AG08396 (cell line): ENCODE results near the gene VAPA.

ENCODE experiments used
- DNase-seq: peaks from one replicate; pipeline ENCODE4 v3.0.0; 2012; ENCODE audit warnings: low spot score, mixed read lengths

Gene VAPA

DNA sequence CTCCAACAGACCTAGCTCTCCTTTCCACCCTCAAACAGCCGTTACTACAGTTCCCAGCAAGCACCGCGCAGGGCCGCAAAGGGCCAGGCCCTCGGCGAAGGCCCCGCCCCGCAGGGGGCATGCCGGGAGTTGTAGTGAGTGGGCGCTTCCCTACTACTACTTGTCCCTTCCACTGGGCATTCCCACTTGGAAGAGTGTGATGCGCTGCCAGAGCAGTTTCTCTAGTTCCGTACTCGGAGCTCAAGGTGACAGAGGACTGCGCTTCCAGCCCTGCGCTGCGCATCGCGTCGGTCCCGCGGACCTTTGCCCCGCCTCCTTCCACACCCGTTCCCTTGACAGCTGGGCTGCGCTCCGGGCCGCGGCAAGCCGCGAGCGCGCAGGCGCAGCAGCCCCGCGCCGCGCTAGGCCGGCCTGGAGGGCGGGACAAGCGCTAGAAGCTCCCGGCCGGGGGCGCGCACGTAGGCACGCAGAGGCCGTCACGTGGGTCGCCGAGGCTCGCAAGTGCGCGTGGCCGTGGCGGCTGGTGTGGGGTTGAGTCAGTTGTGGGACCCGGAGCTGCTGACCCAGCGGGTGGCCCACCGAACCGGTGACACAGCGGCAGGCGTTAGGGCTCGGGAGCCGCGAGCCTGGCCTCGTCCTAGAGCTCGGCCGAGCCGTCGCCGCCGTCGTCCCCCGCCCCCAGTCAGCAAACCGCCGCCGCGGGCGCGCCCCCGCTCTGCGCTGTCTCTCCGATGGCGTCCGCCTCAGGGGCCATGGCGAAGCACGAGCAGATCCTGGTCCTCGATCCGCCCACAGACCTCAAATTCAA lies at the start of gene VAPA:
Gene VAPA, plus strand, starts transcription at position 491 of the 808 bp plus-strand sequence. Its CDS starts 241 bp downstream, at position 732.
- DNase-seq, result peak; percentile 98

DNA sequence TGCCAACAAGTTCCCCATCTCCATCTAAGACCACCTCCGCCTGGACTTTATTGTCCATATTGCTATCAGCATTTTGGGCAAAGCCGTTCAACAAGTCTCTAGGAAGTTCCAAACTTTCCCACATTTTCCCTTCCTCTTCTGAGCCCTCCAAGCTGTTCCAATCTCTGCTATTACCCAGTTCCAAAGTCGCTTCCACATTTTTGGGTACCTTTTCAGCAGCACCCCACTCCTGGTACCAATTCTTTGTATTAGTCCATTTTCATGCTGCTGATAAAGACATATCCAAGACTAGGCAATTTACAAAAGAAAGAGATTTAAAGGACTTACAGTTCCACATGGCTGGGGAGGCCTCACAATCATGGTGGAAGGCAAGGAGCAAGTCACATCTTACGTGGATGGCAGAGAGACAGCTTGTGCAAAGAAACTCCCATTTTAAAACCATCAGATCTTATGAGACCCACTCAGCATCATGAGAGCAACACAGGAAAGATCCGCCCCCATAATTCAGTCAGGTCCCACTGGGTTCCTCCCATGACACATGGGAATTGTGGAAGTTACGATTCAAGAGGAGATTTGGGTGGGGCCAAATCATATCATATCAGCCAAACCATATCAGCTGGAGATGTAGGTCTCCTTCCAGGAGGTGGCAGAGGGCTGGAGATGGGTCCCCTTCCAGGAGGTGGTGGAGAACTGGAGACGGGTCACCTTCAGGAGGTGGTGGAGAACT lies 47.9 kb upstream of the VAPA start:
- DNase-seq, result no peak

GRCh38 chr18:9866627-9867026 lies 47.2 kb upstream of the VAPA start:
- no peak for DNase-seq

- no peak for DNase-seq
Measured at GRCh38 chr18:9867071-9867594, 46.7 kb upstream of the VAPA start.

- no peak for DNase-seq
Measured at GRCh38 chr18:9868857-9869714, 44.7 kb upstream of the VAPA start.

GRCh38 chr18:9869715-9870430 lies 43.9 kb upstream of the VAPA start:
- DNase-seq, result peak; percentile 61

- DNase-seq, result no peak
Measured at GRCh38 chr18:9870431-9871008, 43.3 kb upstream of the VAPA start.

GRCh38 chr18:9871244-9871746 lies 42.5 kb upstream of the VAPA start:
- DNase-seq, result no peak

- no peak for DNase-seq
Measured at GRCh38 chr18:9872823-9873222, 41.0 kb upstream of the VAPA start.

GRCh38 chr18:9874728-9875127 lies 39.1 kb upstream of the VAPA start:
- DNase-seq, result no peak

DNA sequence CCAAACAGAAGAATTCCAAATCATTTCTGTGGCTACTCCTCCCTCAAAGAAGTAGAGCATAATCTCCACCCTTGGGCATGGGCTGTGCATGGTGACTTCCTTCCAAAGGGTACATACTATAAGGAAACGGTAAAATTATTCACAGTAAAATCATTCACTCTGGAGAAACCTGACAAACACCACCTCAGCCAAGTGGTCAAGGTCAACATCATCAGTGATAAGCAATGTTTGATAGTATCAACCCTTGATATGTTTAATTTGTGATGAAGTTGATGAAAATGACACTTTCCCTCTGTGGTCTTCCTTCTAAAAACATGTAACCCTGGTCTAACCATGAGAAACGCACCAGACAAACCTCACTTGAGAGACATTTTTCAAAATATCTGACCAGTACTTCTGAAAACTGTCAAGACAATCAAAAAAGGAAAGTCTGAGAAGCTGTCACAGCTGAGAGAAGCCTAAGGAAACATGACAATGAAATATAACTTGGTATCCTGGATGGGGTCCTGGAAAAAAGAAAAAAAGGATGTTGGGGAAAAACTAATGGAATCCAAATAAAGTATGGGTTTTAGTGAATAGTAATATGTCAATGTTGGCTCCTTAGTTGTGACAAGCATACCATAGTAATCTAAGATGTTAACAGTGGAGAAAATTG lies 37.5 kb upstream of the VAPA start:
- DNase-seq, result no peak

GRCh38 chr18:9876867-9877654 lies 36.8 kb upstream of the VAPA start:
- peak; percentile 57 for DNase-seq

DNA sequence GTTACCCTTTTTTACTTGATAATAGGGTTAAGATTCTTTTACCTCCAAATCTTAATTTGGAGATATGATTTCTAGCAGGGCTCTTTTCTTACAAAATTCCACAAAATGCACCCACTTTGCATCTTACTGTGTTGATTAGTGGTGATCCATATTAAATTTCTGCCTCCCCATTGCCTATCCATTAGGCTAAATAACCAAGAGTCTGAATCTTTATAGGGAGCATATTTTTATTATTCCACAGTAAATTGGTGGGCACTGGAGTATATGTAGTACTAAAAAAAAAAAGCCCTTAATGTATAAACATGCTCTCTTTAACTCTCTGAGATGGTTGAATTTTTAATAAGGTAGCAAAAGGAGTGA lies 36.2 kb upstream of the VAPA start:
- no peak for DNase-seq

DNA sequence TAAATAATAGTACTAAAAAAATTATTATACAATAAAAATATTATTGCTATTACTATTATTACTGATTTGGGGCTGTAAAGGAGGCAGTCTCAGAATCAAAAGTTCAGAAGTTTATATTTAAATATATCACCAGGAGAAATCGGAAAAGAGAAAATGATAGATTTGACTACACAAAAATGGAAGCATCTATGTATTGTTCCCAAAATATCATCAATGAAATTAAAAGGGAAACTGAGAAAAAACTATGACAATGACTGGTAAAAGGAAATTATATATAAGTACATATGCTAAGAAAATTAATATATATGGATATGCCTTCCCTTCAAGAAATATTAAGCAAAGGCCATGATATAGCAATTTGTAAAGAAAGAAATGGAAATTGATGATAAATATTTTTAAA lies 35.7 kb upstream of the VAPA start:
- no peak for DNase-seq

DNA sequence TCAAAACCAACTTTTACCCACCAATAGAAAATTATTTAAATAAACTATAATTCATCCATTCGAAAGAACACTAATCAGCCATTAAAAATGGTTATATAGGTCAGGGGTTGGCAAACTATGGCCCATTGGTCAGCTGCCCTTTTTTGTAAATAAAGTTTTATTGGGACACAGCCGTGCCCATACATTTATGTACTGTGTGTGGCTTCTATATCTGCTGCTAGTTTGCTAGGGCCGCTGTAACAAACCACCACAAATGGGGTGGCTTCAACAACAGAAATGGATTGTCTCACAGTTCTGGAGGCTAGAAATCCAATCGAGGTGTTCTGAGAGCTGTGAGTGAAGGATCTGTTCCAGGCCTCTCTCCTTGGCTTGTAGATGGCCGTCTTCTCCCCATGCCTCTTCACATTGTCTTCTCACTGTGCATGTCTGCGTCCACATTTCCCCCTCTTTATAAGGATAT lies 35.0 kb upstream of the VAPA start:
- DNase-seq, result no peak

GRCh38 chr18:9884090-9884489 lies 29.7 kb upstream of the VAPA start:
- no peak for DNase-seq

- no peak for DNase-seq
Measured at GRCh38 chr18:9884532-9885140, 29.2 kb upstream of the VAPA start.

DNA sequence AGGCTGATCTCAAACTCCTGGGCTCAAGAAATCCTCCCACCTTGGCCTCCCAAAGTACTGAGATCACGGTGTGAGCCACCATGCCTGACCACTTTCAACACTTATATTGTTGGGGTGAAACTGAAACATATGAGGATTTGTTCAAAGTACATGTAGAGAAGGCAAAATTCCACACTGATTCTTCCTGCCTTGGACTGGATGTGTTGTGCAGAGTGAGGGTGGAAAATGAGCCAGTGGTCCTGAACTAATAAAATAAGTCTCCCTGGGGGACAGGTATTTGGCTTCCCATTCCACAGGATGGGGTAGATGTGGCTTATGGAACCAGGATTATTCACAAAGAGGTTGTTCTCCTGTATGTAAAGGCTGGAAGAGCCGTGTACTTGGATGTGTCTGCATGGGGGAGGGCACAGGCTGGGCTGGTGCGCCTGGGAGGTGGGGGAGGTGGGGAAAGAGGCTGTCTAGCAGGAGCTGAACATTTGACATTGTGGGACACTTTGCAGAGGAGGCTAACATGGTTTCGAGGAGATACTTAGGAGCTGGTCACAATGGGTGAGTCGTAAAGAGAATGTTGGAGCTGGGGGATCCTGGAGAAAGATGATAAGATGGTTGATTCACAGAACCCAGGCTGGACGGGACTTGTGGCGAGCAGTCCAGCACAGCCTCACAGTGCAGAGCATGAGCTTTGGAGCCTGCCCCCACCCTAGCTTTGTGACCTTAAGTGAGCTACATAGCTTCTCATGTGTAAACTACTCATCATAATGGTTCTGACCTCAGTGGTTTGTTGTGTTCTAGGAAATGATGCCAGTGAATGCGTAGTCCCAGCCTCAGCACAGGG lies 28.4 kb upstream of the VAPA start, which contains the start of gene TXNDC2:
Gene TXNDC2, plus strand, starts transcription at position 804 of the 835 bp plus-strand sequence. CDS start 708 bp downstream, outside the sequence.
- no peak for DNase-seq
